MM.1S (cell line): ENCODE results near the gene TEAD2.

ENCODE experiments used
- CTCF ChIP-seq: fragments of 300-600 bp; sonication (generic); IDR thresholded peaks from 2 replicates; pipeline ENCODE4 v1.5.1; 2016; ENCODE audit warnings: antibody characterized with exemption, low read length, mixed read lengths
- EZH2 ChIP-seq: fragments of 300-600 bp; sonication (generic); optimal IDR thresholded peaks from 2 replicates; pipeline ENCODE3; 2017; ENCODE audit warnings: low read depth, mild to moderate bottlenecking, antibody characterized with exemption, low read length, mixed read lengths
- EZH2phosphoT487 ChIP-seq: fragments of 300-600 bp; sonication (generic); IDR thresholded peaks from 2 replicates; pipeline ENCODE4 v1.6.1; 2018; ENCODE audit warnings: antibody characterized with exemption, low read length

DNA sequence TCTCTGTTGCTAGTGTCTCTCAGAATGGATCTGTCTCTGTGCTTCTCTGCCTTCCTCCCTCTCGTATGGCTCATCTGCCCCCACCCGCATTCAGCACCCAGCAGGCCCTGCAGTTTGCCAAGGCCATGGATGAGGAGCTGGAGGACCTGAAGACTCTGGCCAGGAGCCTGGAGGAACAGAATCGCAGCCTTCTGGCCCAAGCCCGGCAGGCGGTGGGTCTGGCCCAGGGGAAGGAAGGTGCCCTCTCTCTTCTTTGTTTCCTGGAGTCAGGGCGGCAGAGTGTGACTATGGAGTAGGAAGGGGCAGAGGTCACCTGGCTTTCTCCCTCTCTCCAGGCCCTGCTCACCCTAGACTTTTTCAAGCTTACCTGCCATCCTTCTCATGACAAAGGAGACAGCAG is 36.7 kb upstream of the TEAD2 start:
- TF ChIP-seq CTCF, result no peak
- no peak for TF ChIP-seq EZH2
- no peak for TF ChIP-seq EZH2phosphoT487
